ENCODE data around the gene GATA5. TPM values are rescaled to one million over a fixed set of nuclear protein-coding genes. Genes with fewer than 3 reads are reported as not detected.

The GATA5 gene
- total RNA-seq, 1 experiment from 2014 or later: not detected

DNA sequence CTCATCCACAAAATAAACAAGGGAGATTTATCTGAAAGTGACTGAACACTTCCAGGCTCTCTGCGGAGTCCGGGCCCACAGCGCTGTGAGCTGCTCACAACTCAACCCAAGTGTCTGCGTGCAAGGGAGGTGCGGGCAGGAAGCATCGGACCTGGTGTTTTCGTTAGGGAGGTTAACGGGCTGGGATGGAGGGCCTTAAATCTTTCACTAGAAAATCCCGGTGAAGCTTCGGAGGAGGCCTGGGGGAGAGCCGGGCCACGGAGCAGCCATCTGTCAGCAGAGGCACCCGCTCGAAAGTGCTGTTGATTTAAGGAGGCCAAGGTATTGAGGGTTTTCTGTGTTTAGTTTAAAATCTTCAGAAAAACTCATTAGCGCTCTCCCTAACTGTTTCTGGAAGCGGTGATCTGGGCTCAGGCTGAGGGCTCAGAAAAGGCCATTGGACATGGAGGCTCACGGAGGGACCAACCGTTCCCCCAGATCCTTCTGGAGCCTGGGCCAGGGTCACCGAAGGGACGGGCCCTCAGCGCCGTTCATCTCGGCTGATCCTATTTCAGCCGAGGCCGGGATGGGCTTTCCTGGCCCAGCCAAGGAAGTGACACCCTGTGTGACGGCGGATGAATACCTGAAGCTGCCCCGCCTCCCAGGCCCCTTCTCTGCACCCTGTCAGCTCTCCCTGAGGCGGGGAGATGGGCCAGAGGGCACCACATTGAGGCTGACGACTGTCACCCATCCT is 20.7 kb downstream of the GATA5 start:
- Mint-ChIP-seq H3K36me3 (ENCODE audit: insufficient read depth, unreplicated experiment) (no peaks in the 10 kb centered on the region), H3K27ac (ENCODE audit: unreplicated experiment) (no peak overlapping the region), H3K9me3 (ENCODE audit: low read depth, unreplicated experiment) (no peaks in the 10 kb centered on the region), H3K27me3 (ENCODE audit: unreplicated experiment) (peaks cover 100% of the 10 kb centered on the region), H3K4me3 (ENCODE audit: low read depth, unreplicated experiment) (no peak overlapping the region), H3K4me1 (ENCODE audit: low read depth, unreplicated experiment) (no peaks in the 10 kb centered on the region)
- no peak for DNase-seq
- BruUV-seq (replicated peaks): no TSS peak
- TF ChIP-seq, protein P1, sequence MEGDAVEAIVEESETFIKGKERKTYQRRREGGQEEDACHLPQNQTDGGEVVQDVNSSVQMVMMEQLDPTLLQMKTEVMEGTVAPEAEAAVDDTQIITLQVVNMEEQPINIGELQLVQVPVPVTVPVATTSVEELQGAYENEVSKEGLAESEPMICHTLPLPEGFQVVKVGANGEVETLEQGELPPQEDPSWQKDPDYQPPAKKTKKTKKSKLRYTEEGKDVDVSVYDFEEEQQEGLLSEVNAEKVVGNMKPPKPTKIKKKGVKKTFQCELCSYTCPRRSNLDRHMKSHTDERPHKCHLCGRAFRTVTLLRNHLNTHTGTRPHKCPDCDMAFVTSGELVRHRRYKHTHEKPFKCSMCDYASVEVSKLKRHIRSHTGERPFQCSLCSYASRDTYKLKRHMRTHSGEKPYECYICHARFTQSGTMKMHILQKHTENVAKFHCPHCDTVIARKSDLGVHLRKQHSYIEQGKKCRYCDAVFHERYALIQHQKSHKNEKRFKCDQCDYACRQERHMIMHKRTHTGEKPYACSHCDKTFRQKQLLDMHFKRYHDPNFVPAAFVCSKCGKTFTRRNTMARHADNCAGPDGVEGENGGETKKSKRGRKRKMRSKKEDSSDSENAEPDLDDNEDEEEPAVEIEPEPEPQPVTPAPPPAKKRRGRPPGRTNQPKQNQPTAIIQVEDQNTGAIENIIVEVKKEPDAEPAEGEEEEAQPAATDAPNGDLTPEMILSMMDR (IDR thresholded peaks at IDR 0.05; ENCODE audit: unreplicated experiment): no peak
- CTCF ChIA-PET: no interaction called here
- intact Hi-C loops (cut with micrococcal nuclease; ENCODE audit: unreplicated experiment): no loop called here

DNA sequence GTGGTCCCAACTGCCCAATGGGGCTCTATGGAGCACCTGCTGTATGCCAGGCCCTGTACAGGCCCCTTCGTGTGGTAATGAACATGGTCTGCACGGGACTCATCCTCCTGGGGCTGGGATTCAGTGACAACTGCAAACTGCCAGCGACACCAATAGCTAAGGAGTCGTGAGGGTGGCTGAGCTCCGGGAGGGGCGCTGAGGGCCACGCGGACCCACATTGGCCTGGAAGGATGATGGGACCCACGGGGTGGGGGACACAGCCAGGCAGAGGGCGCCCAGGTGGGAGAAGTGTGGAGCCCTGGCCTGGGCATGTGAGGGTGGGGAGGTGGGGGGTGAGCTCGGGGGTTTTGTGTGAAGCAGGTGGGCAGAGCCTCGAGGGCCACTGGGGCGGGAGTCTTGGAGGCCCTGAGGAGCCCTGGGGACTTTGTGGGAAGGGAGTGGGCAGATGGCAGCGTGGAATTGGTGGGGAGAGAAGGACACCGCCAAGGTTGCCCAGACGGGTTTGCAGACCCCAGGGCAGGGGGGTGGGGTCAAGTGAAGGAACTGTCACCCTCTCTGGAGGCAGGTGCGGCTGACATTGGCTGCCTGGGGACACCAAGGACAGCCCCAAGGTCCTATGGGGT is 22.5 kb downstream of the GATA5 start:
- Mint-ChIP-seq H3K36me3 (ENCODE audit: insufficient read depth, unreplicated experiment) (no peaks in the 10 kb centered on the region), H3K27me3 (ENCODE audit: unreplicated experiment) (peaks cover 100% of the 10 kb centered on the region), H3K27ac (ENCODE audit: unreplicated experiment) (no peak overlapping the region), H3K9me3 (ENCODE audit: low read depth, unreplicated experiment) (no peaks in the 10 kb centered on the region), H3K4me3 (ENCODE audit: low read depth, unreplicated experiment) (no peak overlapping the region), H3K4me1 (ENCODE audit: low read depth, unreplicated experiment) (no peaks in the 10 kb centered on the region)
- no TSS peak for BruUV-seq (replicated peaks)
- no peak for DNase-seq
- TF ChIP-seq, protein P1 (IDR thresholded peaks at IDR 0.05; ENCODE audit: unreplicated experiment): no peak
- intact Hi-C loops (cut with micrococcal nuclease; ENCODE audit: unreplicated experiment): no loop called here
- CTCF ChIA-PET: no interaction called here

DNA sequence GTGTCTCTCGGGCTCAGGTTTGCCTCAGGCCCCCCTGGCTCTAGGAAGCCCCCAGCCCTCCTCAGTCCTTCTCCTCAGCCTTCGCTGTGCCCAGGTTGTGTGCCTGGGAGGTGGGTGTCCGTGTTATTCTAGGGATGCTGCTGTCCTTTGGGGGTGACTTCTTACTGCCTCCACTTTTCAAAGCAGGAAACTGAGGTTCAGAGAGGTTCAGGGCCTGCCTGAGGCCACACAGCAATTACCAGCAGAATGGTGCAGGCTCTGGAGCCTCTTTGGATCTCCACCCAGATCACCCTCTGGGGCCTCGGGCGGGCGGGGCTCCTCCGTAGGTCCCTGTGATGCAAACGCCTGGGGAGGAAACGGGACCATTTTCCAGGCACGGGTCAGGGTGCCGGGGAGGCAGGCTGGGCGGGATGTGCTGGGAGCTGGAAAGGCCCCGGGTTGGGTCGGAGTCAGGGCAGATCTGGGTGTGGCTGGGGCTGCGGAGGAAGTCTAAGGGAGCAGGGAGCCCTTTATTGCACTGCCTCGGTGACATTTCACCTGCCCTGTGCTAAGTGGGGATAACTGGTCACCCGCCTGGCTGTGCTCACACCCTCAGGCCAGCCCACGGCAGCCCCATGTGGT is 23.2 kb downstream of the GATA5 start:
- DNase-seq: no peak
- Mint-ChIP-seq H3K9me3 (ENCODE audit: low read depth, unreplicated experiment) (no peaks in the 10 kb centered on the region), H3K27ac (ENCODE audit: unreplicated experiment) (no peak overlapping the region), H3K4me1 (ENCODE audit: low read depth, unreplicated experiment) (no peaks in the 10 kb centered on the region), H3K4me3 (ENCODE audit: low read depth, unreplicated experiment) (no peak overlapping the region), H3K27me3 (ENCODE audit: unreplicated experiment) (peaks cover 100% of the 10 kb centered on the region), H3K36me3 (ENCODE audit: insufficient read depth, unreplicated experiment) (no peaks in the 10 kb centered on the region)
- no TSS peak for BruUV-seq (replicated peaks)
- TF ChIP-seq, protein P1 (IDR thresholded peaks at IDR 0.05; ENCODE audit: unreplicated experiment): no peak
- CTCF ChIA-PET: no interaction called here
- intact Hi-C loops (cut with micrococcal nuclease; ENCODE audit: unreplicated experiment): no loop called here

- no TSS peak for BruUV-seq (replicated peaks)
- H3K4me1 Mint-ChIP-seq (ENCODE audit: low read depth, unreplicated experiment): no peaks in the 10 kb centered on the region
- H3K36me3 Mint-ChIP-seq (ENCODE audit: insufficient read depth, unreplicated experiment): no peaks in the 10 kb centered on the region
- DNase-seq: no peak
- H3K27me3 Mint-ChIP-seq (ENCODE audit: unreplicated experiment): peaks cover 100% of the 10 kb centered on the region
- H3K27ac Mint-ChIP-seq (ENCODE audit: unreplicated experiment): no peak overlapping the region
- H3K4me3 Mint-ChIP-seq (ENCODE audit: low read depth, unreplicated experiment): no peak overlapping the region
- TF ChIP-seq, protein P1 (IDR thresholded peaks at IDR 0.05; ENCODE audit: unreplicated experiment): no peak
- CTCF ChIA-PET: no interaction called here
- H3K9me3 Mint-ChIP-seq (ENCODE audit: low read depth, unreplicated experiment): no peaks in the 10 kb centered on the region
- intact Hi-C loops (cut with micrococcal nuclease; ENCODE audit: unreplicated experiment): no loop called here
These were observed 23.8 kb downstream of the GATA5 start for GRCh38 chr20:62451970-62452369.
